Sigmoid colon (tissue), 4 donors: ENCODE measurements around the gene CTNNBL1.

ENCODE experiments used
- CTCF ChIP-seq, 4 experiments: fragments of 450-650 bp in 3 of 4; fragments of 200-600 bp in 1 of 4; IDR thresholded peaks; one replicate each; pipeline ENCODE4 v1.5.1; 2016 to 2019; ENCODE audit warnings: antibody characterized with exemption in 4 of 4, mild to moderate bottlenecking in 3 of 4, moderate library complexity in 2 of 4
- EP300 ChIP-seq, 4 donors: sonication (generic); formaldehyde crosslinking; IDR thresholded peaks; one replicate each; pipeline ENCODE4 v1.6.1; 2017; ENCODE audit warnings: antibody characterized with exemption in 4 of 4
- POLR2A ChIP-seq, 2 donors: fragments of 450-650 bp; IDR thresholded peaks; one replicate each; pipeline ENCODE4 v1.6.1; 2016; ENCODE audit warnings: antibody characterized with exemption in 2 of 2, mild to moderate bottlenecking in 2 of 2, moderate library complexity in 2 of 2
- POLR2AphosphoS5 ChIP-seq, 4 donors: sonication (generic); formaldehyde crosslinking; IDR thresholded peaks; one replicate each; pipeline ENCODE4 v1.6.1; 2017; ENCODE audit warnings: antibody characterized with exemption in 4 of 4

GRCh38 chr20:37764333-37764935, 70.6 kb downstream of the CTNNBL1 start:
- TF ChIP-seq CTCF (IDR thresholded peaks at IDR 0.05): no peak
- TF ChIP-seq POLR2A (IDR thresholded peaks at IDR 0.05): no peak
- no peak for TF ChIP-seq POLR2AphosphoS5 (IDR thresholded peaks at IDR 0.05)
- no peak for TF ChIP-seq EP300 (IDR thresholded peaks at IDR 0.05)
